ENCODE measurements around the gene ZCCHC24. TPM values are rescaled to one million over a fixed set of nuclear protein-coding genes. Genes with fewer than 3 reads are reported as not detected.

The ZCCHC24 gene
- total RNA-seq, 1 experiment from 2014 or later = 3.1 TPM

DNA sequence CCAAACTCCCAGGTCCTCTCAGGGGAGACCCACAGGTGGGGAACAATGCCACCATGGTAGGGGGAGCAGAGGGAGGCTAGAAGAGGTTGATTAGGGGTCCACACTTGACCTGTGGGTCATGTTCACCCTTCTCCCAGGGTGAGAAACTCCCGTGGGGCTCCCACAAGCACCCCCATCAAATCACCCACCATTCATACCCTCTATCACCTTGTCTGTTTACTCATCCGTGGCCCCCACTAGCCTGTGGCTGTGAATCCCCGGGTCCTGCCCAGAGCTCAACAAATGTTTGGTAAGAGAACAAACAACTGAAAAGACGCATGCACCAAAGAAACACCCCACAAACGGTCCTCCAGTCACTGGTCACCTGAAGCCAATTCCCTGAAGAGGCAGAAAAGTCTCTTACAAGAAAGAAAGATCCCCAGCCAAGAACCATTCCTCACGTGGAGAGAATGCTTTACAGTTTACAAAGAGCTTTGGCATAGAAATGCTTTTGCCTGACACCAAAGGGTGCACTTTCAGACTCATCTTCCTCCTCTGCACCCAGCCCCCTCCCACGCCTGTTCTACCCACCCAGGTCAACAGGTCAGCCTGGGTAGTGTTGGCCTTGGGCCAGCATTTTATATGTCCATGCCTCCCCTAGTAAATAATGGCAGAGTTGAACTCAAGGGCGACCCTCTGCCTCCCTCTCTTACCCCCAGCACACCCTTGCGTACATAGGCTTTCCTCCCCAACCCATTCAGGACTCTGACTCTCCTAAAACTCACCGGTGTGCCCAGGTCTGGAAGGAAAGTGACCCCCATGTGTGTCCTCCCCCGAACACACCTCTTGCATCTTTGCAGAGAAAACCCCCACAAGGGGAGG, 1.9 kb downstream of the ZCCHC24 start:
- no peaks in the 10 kb centered on the region for H3K27me3 Mint-ChIP-seq (ENCODE audit: insufficient read depth, unreplicated experiment)
- peaks cover 19% of the 10 kb centered on the region for H3K4me1 Mint-ChIP-seq (ENCODE audit: low read depth, unreplicated experiment)
- H3K27ac Mint-ChIP-seq (ENCODE audit: unreplicated experiment) = no peak overlapping the region
- intact Hi-C loops (cut with micrococcal nuclease; ENCODE audit: unreplicated experiment) = loop anchor here (2.0 kb wide), 1 partner anchor 19 kb away; no protein-coding TSS in a partner anchor
- peak overlapping the region; percentile 74 for H3K4me3 Mint-ChIP-seq (ENCODE audit: unreplicated experiment)
- Histone ChIP-seq H3K27me3 (replicated peaks; ENCODE audit: control insufficient read depth, insufficient read depth, low read length) (no peaks in the 10 kb centered on the region), H3K36me3 (ENCODE audit: control insufficient read depth, insufficient read depth, low read length) (no peaks in the 10 kb centered on the region), H3K9me3 (no peaks in the 10 kb centered on the region), H3K4me1 (peaks cover 9% of the 10 kb centered on the region; the same call in 1 of the 2 replicates), H3K4me3 (ENCODE audit: low read depth, low read length) (no peak overlapping the region)
- DNase-seq = no peak
- ChIA-PET CTCF (no interaction called here), POLR2A (interaction anchor here (1.0 kb wide), 1 partner anchor 85 kb away, joined by 3 read pairs; no protein-coding TSS in a partner anchor)
- TSS peak; percentile 43 for BruUV-seq (replicated peaks)
- peaks cover 18% of the 10 kb centered on the region for H3K36me3 Mint-ChIP-seq (ENCODE audit: insufficient read depth, unreplicated experiment)
- H3K9me3 Mint-ChIP-seq (ENCODE audit: unreplicated experiment) = no peaks in the 10 kb centered on the region
- TF ChIP-seq, protein P1, sequence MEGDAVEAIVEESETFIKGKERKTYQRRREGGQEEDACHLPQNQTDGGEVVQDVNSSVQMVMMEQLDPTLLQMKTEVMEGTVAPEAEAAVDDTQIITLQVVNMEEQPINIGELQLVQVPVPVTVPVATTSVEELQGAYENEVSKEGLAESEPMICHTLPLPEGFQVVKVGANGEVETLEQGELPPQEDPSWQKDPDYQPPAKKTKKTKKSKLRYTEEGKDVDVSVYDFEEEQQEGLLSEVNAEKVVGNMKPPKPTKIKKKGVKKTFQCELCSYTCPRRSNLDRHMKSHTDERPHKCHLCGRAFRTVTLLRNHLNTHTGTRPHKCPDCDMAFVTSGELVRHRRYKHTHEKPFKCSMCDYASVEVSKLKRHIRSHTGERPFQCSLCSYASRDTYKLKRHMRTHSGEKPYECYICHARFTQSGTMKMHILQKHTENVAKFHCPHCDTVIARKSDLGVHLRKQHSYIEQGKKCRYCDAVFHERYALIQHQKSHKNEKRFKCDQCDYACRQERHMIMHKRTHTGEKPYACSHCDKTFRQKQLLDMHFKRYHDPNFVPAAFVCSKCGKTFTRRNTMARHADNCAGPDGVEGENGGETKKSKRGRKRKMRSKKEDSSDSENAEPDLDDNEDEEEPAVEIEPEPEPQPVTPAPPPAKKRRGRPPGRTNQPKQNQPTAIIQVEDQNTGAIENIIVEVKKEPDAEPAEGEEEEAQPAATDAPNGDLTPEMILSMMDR (IDR thresholded peaks at IDR 0.05; ENCODE audit: insufficient read depth in 1 of 2, low read depth in 1 of 2, low read length in 1 of 2, severe bottlenecking in 1 of 2, unreplicated experiment in 1 of 2) = no peak

DNA sequence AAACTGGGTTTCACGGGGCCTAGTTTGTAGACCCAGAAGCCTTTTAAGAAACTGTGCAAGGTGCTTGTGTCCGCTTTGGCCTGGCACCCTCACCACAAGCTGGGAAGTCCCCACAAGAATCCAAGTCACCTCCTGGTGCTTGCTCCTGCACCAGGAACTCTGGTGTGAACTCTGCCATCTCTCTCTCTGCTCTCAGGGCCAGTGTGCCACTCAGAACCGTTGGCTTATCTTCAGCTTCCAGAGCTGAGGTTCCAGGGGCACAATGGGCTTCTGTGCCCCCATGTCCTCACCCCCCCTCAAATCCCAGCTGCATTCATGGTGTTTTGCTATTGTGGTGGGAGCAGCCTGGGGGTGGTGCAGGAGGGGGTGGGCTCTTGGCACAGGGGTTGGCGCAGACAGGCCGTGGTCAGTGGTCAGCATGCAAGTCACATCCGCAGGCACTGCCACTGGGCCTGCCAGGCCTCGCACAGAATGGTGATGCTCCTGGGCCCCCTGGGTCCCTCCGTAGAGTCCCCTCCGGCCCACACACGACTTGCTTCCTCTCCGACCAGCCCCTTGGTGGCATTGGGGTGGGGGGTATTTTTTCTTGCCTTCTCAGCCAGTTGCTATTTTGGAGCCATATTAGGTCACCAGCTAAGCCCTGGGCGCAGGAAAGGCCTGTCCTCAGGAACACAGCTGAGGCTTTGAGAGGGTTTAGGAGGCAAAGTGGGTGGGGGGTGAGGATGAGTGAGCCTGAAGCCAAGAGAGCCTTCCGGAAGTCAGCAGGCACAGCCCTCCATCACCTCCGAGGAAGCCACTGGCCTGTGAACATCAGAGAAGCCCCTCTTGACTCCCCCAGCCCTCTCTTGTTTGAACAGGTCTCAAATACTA, 3.0 kb downstream of the ZCCHC24 start:
- H3K27ac Mint-ChIP-seq (ENCODE audit: unreplicated experiment) = no peak overlapping the region
- no peak for DNase-seq
- no peak overlapping the region for H3K4me3 Mint-ChIP-seq (ENCODE audit: unreplicated experiment)
- Histone ChIP-seq H3K4me3 (ENCODE audit: low read depth, low read length) (no peak overlapping the region), H3K4me1 (peaks cover 9% of the 10 kb centered on the region; the same call in 1 of the 2 replicates), H3K36me3 (ENCODE audit: control insufficient read depth, insufficient read depth, low read length) (no peaks in the 10 kb centered on the region), H3K9me3 (no peaks in the 10 kb centered on the region), H3K27me3 (replicated peaks; ENCODE audit: control insufficient read depth, insufficient read depth, low read length) (no peaks in the 10 kb centered on the region)
- H3K36me3 Mint-ChIP-seq (ENCODE audit: insufficient read depth, unreplicated experiment) = peaks cover 18% of the 10 kb centered on the region
- H3K27me3 Mint-ChIP-seq (ENCODE audit: insufficient read depth, unreplicated experiment) = no peaks in the 10 kb centered on the region
- intact Hi-C loops (cut with micrococcal nuclease; ENCODE audit: unreplicated experiment) = no loop called here
- ChIA-PET CTCF (no interaction called here), POLR2A (no interaction called here)
- peaks cover 19% of the 10 kb centered on the region for H3K4me1 Mint-ChIP-seq (ENCODE audit: low read depth, unreplicated experiment)
- BruUV-seq (replicated peaks) = no TSS peak
- no peaks in the 10 kb centered on the region for H3K9me3 Mint-ChIP-seq (ENCODE audit: unreplicated experiment)
- TF ChIP-seq, protein P1 (IDR thresholded peaks at IDR 0.05; ENCODE audit: insufficient read depth in 1 of 2, low read depth in 1 of 2, low read length in 1 of 2, severe bottlenecking in 1 of 2, unreplicated experiment in 1 of 2) = no peak

DNA sequence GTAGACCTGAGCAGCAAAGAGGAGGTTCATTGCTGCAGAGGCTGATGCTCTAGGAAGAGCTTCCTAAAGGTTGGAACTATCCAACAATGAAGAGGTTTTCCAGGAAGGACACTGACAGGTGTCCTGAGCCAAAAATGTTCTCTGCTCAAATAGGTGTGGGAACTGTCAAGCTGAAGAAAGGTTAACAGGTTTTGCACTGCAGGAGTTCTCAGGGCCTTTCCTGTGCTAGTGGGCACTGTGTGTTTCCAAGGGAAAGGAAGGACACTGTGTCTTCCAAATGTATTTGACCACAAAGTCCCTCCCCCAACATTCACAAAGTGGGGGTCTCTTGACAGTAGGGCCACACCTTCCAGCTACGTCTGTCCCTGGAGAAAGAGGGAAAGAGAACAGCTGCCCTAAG, 4.0 kb downstream of the ZCCHC24 start:
- no peaks in the 10 kb centered on the region for H3K27me3 ChIP-seq (replicated peaks; ENCODE audit: control insufficient read depth, insufficient read depth, low read length)
- no peak overlapping the region for H3K27ac Mint-ChIP-seq (ENCODE audit: unreplicated experiment)
- peaks cover 18% of the 10 kb centered on the region for H3K36me3 Mint-ChIP-seq (ENCODE audit: insufficient read depth, unreplicated experiment)
- ChIA-PET POLR2A (no interaction called here), CTCF (no interaction called here)
- no peaks in the 10 kb centered on the region for H3K9me3 Mint-ChIP-seq (ENCODE audit: unreplicated experiment)
- H3K4me1 Mint-ChIP-seq (ENCODE audit: low read depth, unreplicated experiment) = peaks cover 19% of the 10 kb centered on the region
- TF ChIP-seq, protein P1 (IDR thresholded peaks at IDR 0.05; ENCODE audit: insufficient read depth in 1 of 2, low read depth in 1 of 2, low read length in 1 of 2, severe bottlenecking in 1 of 2, unreplicated experiment in 1 of 2) = no peak
- DNase-seq = no peak
- H3K9me3 ChIP-seq = no peaks in the 10 kb centered on the region
- peaks cover 9% of the 10 kb centered on the region; the same call in 1 of the 2 replicates for H3K4me1 ChIP-seq
- no peak overlapping the region for H3K4me3 ChIP-seq (ENCODE audit: low read depth, low read length)
- intact Hi-C loops (cut with micrococcal nuclease; ENCODE audit: unreplicated experiment) = no loop called here
- H3K4me3 Mint-ChIP-seq (ENCODE audit: unreplicated experiment) = no peak overlapping the region
- H3K36me3 ChIP-seq (ENCODE audit: control insufficient read depth, insufficient read depth, low read length) = no peaks in the 10 kb centered on the region
- no TSS peak for BruUV-seq (replicated peaks)
- H3K27me3 Mint-ChIP-seq (ENCODE audit: insufficient read depth, unreplicated experiment) = no peaks in the 10 kb centered on the region

Measured in Caco-2 (cell line).